HEK293 (cell line): ENCODE measurements around the gene PPT2.
A peak's percentile ranks its signal among the peaks of the same experiment; 100 is the strongest.

Source experiments
- CTCF ChIA-PET: fragments of 350-600 bp; formaldehyde crosslinking; extraction: SDS; loops from one replicate; lab custom pipeline; 2021; ENCODE audit warnings: antibody characterized with exemption; lab: Yijun Ruan, JAX
- POLR2A ChIA-PET: fragments of 300-600 bp; formaldehyde crosslinking; extraction: SDS; loops from one replicate; lab custom pipeline; 2020; ENCODE audit warnings: antibody characterized with exemption, inconsistent platforms; lab: Yijun Ruan, JAX
- H3K27ac ChIP-seq: fragments of 200-500 bp; sonication (Bioruptor generic); 2 replicates; pipeline ENCODE4 v1.5.1; 2014; ENCODE audit warnings: low read depth, low read length, control low read depth, inconsistent platforms; ENCODE audit errors: extremely low read depth
- H3K36me3 ChIP-seq, 2 experiments: fragments of 200-500 bp in 1 of 2; sonication (Bioruptor generic) in 1 of 2; 1 replicate in 1 of 2; 2 replicates in 1 of 2; pipeline ENCODE4 v1.5.1; 2014 to 2017; ENCODE audit warnings: inconsistent platforms in 2 of 2, low read length in 2 of 2; ENCODE audit not compliant: control insufficient read depth in 2 of 2, insufficient read depth in 1 of 2
- H3K4me1 ChIP-seq: fragments of 200-500 bp; sonication (Bioruptor generic); 2 replicates; pipeline ENCODE4 v1.5.1; 2014; ENCODE audit warnings: mild to moderate bottlenecking, low read length, inconsistent platforms; ENCODE audit not compliant: control insufficient read depth, insufficient read depth
- H3K4me3 ChIP-seq: 2 replicates; pipeline ENCODE4 v1.5.1; 2011; ENCODE audit warnings: low read depth, mild to moderate bottlenecking, control low read depth, low read length, moderate library complexity
- H3K9me3 ChIP-seq: fragments of 200-500 bp; sonication (Bioruptor generic); 2 replicates; pipeline ENCODE4 v1.5.1; 2014; ENCODE audit warnings: low read depth, low read length, inconsistent platforms; ENCODE audit not compliant: control insufficient read depth, insufficient read depth
- KLF17 ChIP-seq: fragments of 450-650 bp; formaldehyde crosslinking; IDR thresholded peaks from 2 replicates; pipeline ENCODE4 v1.5.1; 2016; ENCODE audit warnings: missing biosample characterization, missing genetic modification characterization
- KLF8 ChIP-seq: fragments of 450-650 bp; formaldehyde crosslinking; IDR thresholded peaks from 2 replicates; pipeline ENCODE4 v1.5.1; 2016; ENCODE audit warnings: missing biosample characterization, missing genetic modification characterization
- OSR2 ChIP-seq: fragments of 450-650 bp; formaldehyde crosslinking; IDR thresholded peaks from 2 replicates; pipeline ENCODE4 v1.5.1; 2016; ENCODE audit warnings: missing biosample characterization, missing genetic modification characterization
- REST ChIP-seq: fragments of 450-650 bp; formaldehyde crosslinking; IDR thresholded peaks from 2 replicates; pipeline ENCODE4 v1.5.1; 2016; ENCODE audit warnings: missing biosample characterization, missing genetic modification characterization
- SP7 ChIP-seq: fragments of 450-650 bp; formaldehyde crosslinking; IDR thresholded peaks from 2 replicates; pipeline ENCODE4 v1.5.1; 2016; ENCODE audit warnings: missing biosample characterization, missing genetic modification characterization
- ZBTB17 ChIP-seq: fragments of 450-650 bp; formaldehyde crosslinking; IDR thresholded peaks from 2 replicates; pipeline ENCODE4 v1.5.1; 2016; ENCODE audit warnings: missing biosample characterization, missing genetic modification characterization
- ZBTB21 ChIP-seq: fragments of 450-650 bp; formaldehyde crosslinking; IDR thresholded peaks from 2 replicates; pipeline ENCODE4 v1.5.1; 2017; ENCODE audit warnings: missing biosample characterization, missing genetic modification characterization
- ZBTB44 ChIP-seq: fragments of 450-650 bp; IDR thresholded peaks from 2 replicates; pipeline ENCODE4 v1.5.1; 2018; ENCODE audit warnings: missing biosample characterization, mild to moderate bottlenecking, missing genetic modification characterization
- ZBTB48 ChIP-seq: fragments of 450-650 bp; formaldehyde crosslinking; IDR thresholded peaks from 2 replicates; pipeline ENCODE4 v1.5.1; 2016; ENCODE audit warnings: missing biosample characterization, missing genetic modification characterization
- ZBTB6 ChIP-seq: fragments of 450-650 bp; formaldehyde crosslinking; IDR thresholded peaks from 2 replicates; pipeline ENCODE4 v1.5.1; 2017; ENCODE audit warnings: missing biosample characterization, missing genetic modification characterization
- ZFHX2 ChIP-seq: fragments of 450-650 bp; formaldehyde crosslinking; conservative IDR thresholded peaks from 2 replicates; pipeline ENCODE4 v1.5.1; 2016; ENCODE audit warnings: missing biosample characterization, missing genetic modification characterization
- ZFP69B ChIP-seq: fragments of 450-650 bp; formaldehyde crosslinking; IDR thresholded peaks from 2 replicates; pipeline ENCODE4 v1.5.1; 2016; ENCODE audit warnings: missing biosample characterization, missing genetic modification characterization
- ZNF114 ChIP-seq: fragments of 450-650 bp; formaldehyde crosslinking; IDR thresholded peaks from 2 replicates; pipeline ENCODE4 v1.5.0; 2017; ENCODE audit warnings: missing biosample characterization, missing genetic modification characterization
- ZNF146 ChIP-seq: fragments of 450-650 bp; formaldehyde crosslinking; IDR thresholded peaks from 2 replicates; pipeline ENCODE4 v1.5.1; 2016; ENCODE audit warnings: missing biosample characterization, missing genetic modification characterization
- ZNF394 ChIP-seq: fragments of 450-650 bp; formaldehyde crosslinking; IDR thresholded peaks from 2 replicates; pipeline ENCODE4 v1.5.1; 2016; ENCODE audit warnings: missing biosample characterization, missing genetic modification characterization, mild to moderate bottlenecking, moderate library complexity, borderline replicate concordance
- ZNF639 ChIP-seq: fragments of 450-650 bp; formaldehyde crosslinking; IDR thresholded peaks from 2 replicates; pipeline ENCODE4 v1.5.1; 2016; ENCODE audit warnings: missing biosample characterization, missing genetic modification characterization
- ZNF701 ChIP-seq: fragments of 450-650 bp; formaldehyde crosslinking; IDR thresholded peaks from 2 replicates; pipeline ENCODE4 v1.5.1; 2016; ENCODE audit warnings: missing biosample characterization, missing genetic modification characterization
- ZNF792 ChIP-seq: fragments of 450-650 bp; formaldehyde crosslinking; IDR thresholded peaks from 2 replicates; pipeline ENCODE4 v1.5.1; 2016; ENCODE audit warnings: missing biosample characterization, missing genetic modification characterization
- ZXDB ChIP-seq: fragments of 450-650 bp; formaldehyde crosslinking; IDR thresholded peaks from 2 replicates; pipeline ENCODE4 v1.5.1; 2016; ENCODE audit warnings: missing biosample characterization, missing genetic modification characterization

PPT2 gene

GRCh38 chr6:32127717-32128592 is 26.0 kb upstream of the PPT2 start, which contains the start of gene ATF6B (continued):
- TF ChIP-seq ZBTB44 (tag by site-specific recombination) (no peak), ZBTB17 (tag by site-specific recombination) (peak; percentile 91), ZXDB (tag by site-specific recombination) (peak; percentile 77; the same call in 1 of the 2 replicates), KLF8 (0 out of 2 replicates have a peak, but pooled peaks have one; percentile 32), ZBTB21 (peak; percentile 28; the same call in 1 of the 2 replicates), ZNF114 (no peak), ZFP69B (tag by site-specific recombination) (peak; percentile 55; the same call in 1 of the 2 replicates), KLF17 (tag by site-specific recombination) (0 out of 2 replicates have a peak, but pooled peaks have one; percentile 57), SP7 (tag by site-specific recombination) (peak; percentile 65; the same call in 1 of the 2 replicates)

- no peak overlapping the region for H3K4me3 ChIP-seq
- TF ChIP-seq ZNF639 (tag by site-specific recombination) (no peak), ZNF701 (tag by site-specific recombination) (no peak)
- H3K36me3 ChIP-seq: peaks cover 14 to 26% of the 10 kb centered on the region in 2 experiments; a peak in 2 of 3 replicates
- H3K9me3 ChIP-seq: no peaks in the 10 kb centered on the region
- ChIA-PET CTCF (interaction anchor here (0.6 to 5.6 kb wide), 9 partner anchors 11 to 81 kb away, joined by 3 to 65 read pairs (median 5); no protein-coding TSS in a partner anchor), POLR2A (interaction anchor here (0.7 to 4.2 kb wide), 22 partner anchors 10 to 844 kb away, joined by 3 to 38 read pairs (median 6); partner anchors contain the start of genes AGPAT1, DDX39B, EGFL8 and HSPA1B)
- H3K27ac ChIP-seq: peak overlapping the region; percentile 16; the same call in 1 of the 2 replicates
- peaks cover 13% of the 10 kb centered on the region for H3K4me1 ChIP-seq
Observed at GRCh38 chr6:32128751-32129296, 25.1 kb upstream of the PPT2 start.

GRCh38 chr6:32129297-32130088 is 24.4 kb upstream of the PPT2 start:
- Histone ChIP-seq H3K4me3 (peak overlapping the region; percentile 59), H3K9me3 (no peaks in the 10 kb centered on the region), H3K27ac (peak overlapping the region; percentile 16; the same call in 1 of the 2 replicates), H3K36me3 (peaks cover 11 to 19% of the 10 kb centered on the region in 2 experiments; a peak in 2 of 3 replicates), H3K4me1 (peaks cover 13% of the 10 kb centered on the region)
- ChIA-PET POLR2A (interaction anchor here (0.5 to 4.2 kb wide), 21 partner anchors 10 to 843 kb away, joined by 3 to 38 read pairs (median 6); partner anchors contain the start of genes AGPAT1, MSH5, PBX2 and PRRT1), CTCF (interaction anchor here (0.6 to 5.6 kb wide), 6 partner anchors 11 to 82 kb away, joined by 3 to 65 read pairs (median 6); no protein-coding TSS in a partner anchor)
- TF ChIP-seq ZBTB48 (tag by site-specific recombination): no peak
- TF ChIP-seq ZNF792 (tag by site-specific recombination): no peak
- no peak for TF ChIP-seq ZNF146
- peak; percentile 10; the same call in 1 of the 2 replicates for TF ChIP-seq ZNF394 (tag by site-specific recombination)
- TF ChIP-seq ZFHX2: peak; percentile 47
- peak; percentile 31; the same call in 1 of the 2 replicates for TF ChIP-seq REST (tag by site-specific recombination)
- TF ChIP-seq ZBTB6 (tag by site-specific recombination): peak; percentile 19; the same call in 1 of the 2 replicates
- peak; percentile 41 for TF ChIP-seq OSR2 (tag by site-specific recombination)
